DOHH2 (cell line): ENCODE measurements around the gene ARHGEF7.

Experiments
- H3F3A ChIP-seq: fragments of 200-600 bp; sonication (generic), shearing (Covaris generic); 2 replicates; pipeline ENCODE4 v1.6.0; 2016; ENCODE audit warnings: antibody characterized with exemption, mild to moderate bottlenecking; ENCODE audit not compliant: control insufficient read depth, insufficient read depth
- H3K27ac ChIP-seq: fragments of 200-600 bp; sonication (generic); 2 replicates; pipeline ENCODE4 v1.5.1; 2014; ENCODE audit warnings: low read depth, mild to moderate bottlenecking, low read length, moderate library complexity
- H3K27me3 ChIP-seq: fragments of 200-600 bp; sonication (generic); 2 replicates; pipeline ENCODE4 v1.6.1; 2014; ENCODE audit warnings: mild to moderate bottlenecking, low read length, mixed read lengths; ENCODE audit not compliant: control insufficient read depth
- H3K36me3 ChIP-seq: fragments of 200-600 bp; sonication (generic); 2 replicates; pipeline ENCODE4 v1.6.1; 2014; ENCODE audit warnings: mild to moderate bottlenecking, low read length, moderate library complexity, mixed read lengths; ENCODE audit not compliant: control insufficient read depth
- H3K4me1 ChIP-seq: fragments of 200-600 bp; sonication (generic); 2 replicates; pipeline ENCODE4 v1.6.1; 2014; ENCODE audit warnings: mild to moderate bottlenecking, low read length, mixed read lengths; ENCODE audit not compliant: control insufficient read depth
- H3K4me2 ChIP-seq: fragments of 200-600 bp; sonication (generic); 2 replicates; pipeline ENCODE4 v1.6.0; 2014; ENCODE audit warnings: mild to moderate bottlenecking, low read length, moderate library complexity
- H3K4me3 ChIP-seq: fragments of 200-600 bp; sonication (generic); 2 replicates; pipeline ENCODE4 v1.5.1; 2014; ENCODE audit warnings: mild to moderate bottlenecking, low read length, mixed read lengths
- H3K79me2 ChIP-seq: fragments of 200-600 bp; sonication (generic); 2 replicates; pipeline ENCODE4 v1.6.1; 2014; ENCODE audit warnings: mild to moderate bottlenecking, low read length, mixed read lengths; ENCODE audit not compliant: control insufficient read depth
- H3K9me2 ChIP-seq: fragments of 200-600 bp; sonication (generic); replicated peaks from 2 replicates; pipeline ENCODE4 v1.6.1; 2014; ENCODE audit warnings: mild to moderate bottlenecking, low read length, mixed read lengths; ENCODE audit not compliant: control insufficient read depth
- H3K9me3 ChIP-seq: fragments of 200-600 bp; sonication (generic); 2 replicates; pipeline ENCODE4 v1.6.1; 2014; ENCODE audit warnings: antibody characterized with exemption, low read length, mixed read lengths; ENCODE audit not compliant: control insufficient read depth, insufficient read depth
- H4K20me1 ChIP-seq: fragments of 200-600 bp; sonication (generic); 2 replicates; pipeline ENCODE4 v1.6.0; 2014; ENCODE audit warnings: low read depth, mild to moderate bottlenecking, antibody characterized with exemption, low read length, moderate library complexity; ENCODE audit not compliant: control insufficient read depth, insufficient read depth
- EZH2phosphoT487 ChIP-seq: fragments of 200-600 bp; sonication (generic); IDR thresholded peaks from 2 replicates; pipeline ENCODE4 v1.6.1; 2017; ENCODE audit warnings: borderline replicate concordance, mild to moderate bottlenecking, antibody characterized with exemption, low read length, moderate library complexity, mixed read lengths
- TF ChIP-seq, protein P1 (sequence below): fragments of 200-600 bp; sonication (generic); IDR thresholded peaks from one replicate; pipeline ENCODE4 v1.5.1; 2014; ENCODE audit warnings: antibody characterized with exemption, mild to moderate bottlenecking, low read depth, low read length; ENCODE audit not compliant: poor library complexity, severe bottlenecking

Gene ARHGEF7

DNA sequence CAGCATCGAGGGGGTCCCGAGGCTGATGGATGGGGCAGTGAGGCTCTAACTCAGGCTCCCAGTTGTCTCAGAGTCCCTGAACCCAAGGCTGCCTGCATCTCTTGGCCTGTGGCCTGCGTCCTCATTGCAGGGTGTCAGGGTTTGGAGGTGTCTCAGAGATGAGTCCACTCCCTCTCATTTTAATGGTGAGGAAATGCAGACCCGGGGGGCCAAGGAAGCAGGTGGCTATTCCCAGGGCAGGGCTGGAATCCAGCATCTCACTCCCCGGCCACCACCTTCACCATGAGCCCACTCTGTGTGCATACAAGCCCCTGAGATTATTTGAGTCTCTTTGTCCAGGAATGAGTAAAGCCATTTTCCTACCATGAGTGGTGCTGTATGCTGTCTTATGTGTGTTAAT, 226.8 kb downstream of the ARHGEF7 start:
- no peaks in the 10 kb centered on the region for H3K4me1 ChIP-seq
- H4K20me1 ChIP-seq = no peaks in the 10 kb centered on the region
- no peaks in the 10 kb centered on the region; the same call in 1 of the 2 replicates for H3K9me3 ChIP-seq
- no peaks in the 10 kb centered on the region for H3K36me3 ChIP-seq
- no peak overlapping the region for H3K4me2 ChIP-seq
- H3K4me3 ChIP-seq = no peak overlapping the region
- H3K27me3 ChIP-seq = no peaks in the 10 kb centered on the region
- no peak overlapping the region for H3K27ac ChIP-seq
- TF ChIP-seq EZH2phosphoT487 = no peak
- TF ChIP-seq, protein P1, sequence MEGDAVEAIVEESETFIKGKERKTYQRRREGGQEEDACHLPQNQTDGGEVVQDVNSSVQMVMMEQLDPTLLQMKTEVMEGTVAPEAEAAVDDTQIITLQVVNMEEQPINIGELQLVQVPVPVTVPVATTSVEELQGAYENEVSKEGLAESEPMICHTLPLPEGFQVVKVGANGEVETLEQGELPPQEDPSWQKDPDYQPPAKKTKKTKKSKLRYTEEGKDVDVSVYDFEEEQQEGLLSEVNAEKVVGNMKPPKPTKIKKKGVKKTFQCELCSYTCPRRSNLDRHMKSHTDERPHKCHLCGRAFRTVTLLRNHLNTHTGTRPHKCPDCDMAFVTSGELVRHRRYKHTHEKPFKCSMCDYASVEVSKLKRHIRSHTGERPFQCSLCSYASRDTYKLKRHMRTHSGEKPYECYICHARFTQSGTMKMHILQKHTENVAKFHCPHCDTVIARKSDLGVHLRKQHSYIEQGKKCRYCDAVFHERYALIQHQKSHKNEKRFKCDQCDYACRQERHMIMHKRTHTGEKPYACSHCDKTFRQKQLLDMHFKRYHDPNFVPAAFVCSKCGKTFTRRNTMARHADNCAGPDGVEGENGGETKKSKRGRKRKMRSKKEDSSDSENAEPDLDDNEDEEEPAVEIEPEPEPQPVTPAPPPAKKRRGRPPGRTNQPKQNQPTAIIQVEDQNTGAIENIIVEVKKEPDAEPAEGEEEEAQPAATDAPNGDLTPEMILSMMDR = no peak
- no peaks in the 10 kb centered on the region for H3K9me2 ChIP-seq
- no peaks in the 10 kb centered on the region for H3K79me2 ChIP-seq
- no peaks in the 10 kb centered on the region for H3F3A ChIP-seq

DNA sequence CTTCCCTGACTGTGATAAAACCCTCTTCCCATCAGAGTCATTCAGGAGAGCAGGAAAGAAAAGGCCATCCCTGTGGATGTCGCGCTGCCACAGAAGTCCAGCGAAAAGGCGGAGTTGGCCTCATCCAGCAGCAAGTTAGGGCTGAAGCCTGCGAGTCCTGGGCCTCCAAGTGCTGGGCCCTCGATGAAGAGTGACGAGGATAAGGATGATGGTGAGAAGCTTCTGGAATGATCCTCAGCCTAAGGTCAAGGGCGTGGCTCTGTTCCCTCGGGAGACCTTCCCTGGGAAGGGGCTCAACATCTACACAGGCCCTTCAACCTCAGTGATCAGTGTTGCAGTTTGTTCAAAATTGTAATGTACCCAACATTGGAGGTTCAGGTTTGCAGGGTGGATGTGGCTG, 227.6 kb downstream of the ARHGEF7 start:
- no peaks in the 10 kb centered on the region for H3K27me3 ChIP-seq
- no peak overlapping the region for H3K4me2 ChIP-seq
- TF ChIP-seq, protein P1 = no peak
- no peak for TF ChIP-seq EZH2phosphoT487
- H3K9me2 ChIP-seq = no peaks in the 10 kb centered on the region
- H3K9me3 ChIP-seq = no peaks in the 10 kb centered on the region; the same call in 1 of the 2 replicates
- no peaks in the 10 kb centered on the region for H3K36me3 ChIP-seq
- no peaks in the 10 kb centered on the region for H4K20me1 ChIP-seq
- H3K79me2 ChIP-seq = no peaks in the 10 kb centered on the region
- H3K4me1 ChIP-seq = no peaks in the 10 kb centered on the region
- H3K4me3 ChIP-seq = no peak overlapping the region
- H3K27ac ChIP-seq = no peak overlapping the region
- no peaks in the 10 kb centered on the region for H3F3A ChIP-seq

DNA sequence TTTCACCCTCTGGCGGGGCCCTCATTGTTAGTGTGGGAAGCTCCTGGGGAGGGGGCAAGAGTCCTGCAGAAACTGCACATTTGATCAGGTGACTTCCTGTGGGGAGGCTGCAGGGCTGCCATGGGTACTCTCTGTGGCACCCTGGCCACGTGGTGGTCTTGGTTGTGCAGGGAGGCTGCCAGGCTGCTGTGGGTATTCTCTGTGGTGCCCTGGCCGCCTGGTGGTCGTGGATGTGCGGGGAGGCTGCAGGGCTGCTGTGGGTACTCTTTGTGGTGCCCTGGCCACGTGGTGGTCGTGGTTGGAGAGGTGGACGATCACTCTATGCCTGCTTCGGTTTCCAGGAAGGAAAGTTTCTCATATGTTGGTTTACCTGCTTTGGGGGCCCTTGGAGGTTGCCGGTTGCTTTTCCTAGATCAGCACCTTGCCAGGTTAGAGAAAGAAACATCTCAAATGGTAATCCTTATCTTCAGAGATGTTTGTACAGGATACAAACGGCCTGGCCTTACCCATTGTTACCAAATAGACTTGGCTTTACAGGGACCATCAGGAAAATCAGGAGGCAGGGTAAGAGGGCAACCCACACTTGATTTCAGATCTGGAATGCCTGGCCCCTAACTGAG, 228.2 kb downstream of the ARHGEF7 start:
- Histone ChIP-seq H3K9me2 (no peaks in the 10 kb centered on the region), H3K9me3 (no peaks in the 10 kb centered on the region; the same call in 1 of the 2 replicates), H4K20me1 (no peaks in the 10 kb centered on the region), H3K36me3 (no peaks in the 10 kb centered on the region), H3K4me1 (no peaks in the 10 kb centered on the region), H3F3A (no peaks in the 10 kb centered on the region), H3K79me2 (no peaks in the 10 kb centered on the region), H3K27me3 (no peaks in the 10 kb centered on the region), H3K4me2 (no peak overlapping the region), H3K4me3 (no peak overlapping the region), H3K27ac (no peak overlapping the region)
- TF ChIP-seq, protein P1 = no peak
- no peak for TF ChIP-seq EZH2phosphoT487
